Gastrocnemius medialis (tissue), 4 donors: ENCODE results near the gene UCP3. TPM values are rescaled to one million over a fixed set of nuclear protein-coding genes. Genes with fewer than 3 reads are reported as not detected.

Experiments
- ATAC-seq, 2 donors: fragments of 150-250 bp; one replicate each; pipeline ENCODE4 v1.9.1; 2016
- DNase-seq, 2 donors: peaks; one replicate each; pipeline ENCODE4 v3.0.0-alpha.2; 2019
- H3K27ac ChIP-seq, 4 donors: fragments of 200-600 bp; sonication (generic); 1 replicate in 1 of 4; 2 replicates in 3 of 4; pipeline ENCODE4 v1.5.1; 2016 to 2018; ENCODE audit warnings: mild to moderate bottlenecking in 2 of 4, moderate library complexity in 1 of 4
- H3K27me3 ChIP-seq, 3 donors: fragments of 200-600 bp; sonication (generic) in 2 of 3; 1 replicate in 1 of 3; 2 replicates in 2 of 3; pipeline versions ENCODE4 v1.5.1 to v1.6.0; 2016 to 2019; ENCODE audit warnings: mild to moderate bottlenecking in 1 of 3, moderate library complexity in 1 of 3
- H3K36me3 ChIP-seq, 2 donors: fragments of 200-600 bp; sonication (generic) in 1 of 2; one replicate each; pipeline ENCODE4 v1.5.1; 2017 to 2018
- H3K4me1 ChIP-seq, 2 donors: fragments of 200-600 bp; sonication (generic) in 1 of 2; one replicate each; pipeline ENCODE4 v1.5.1; 2016 to 2017; ENCODE audit warnings: mild to moderate bottlenecking in 2 of 2
- H3K4me3 ChIP-seq, 4 donors: fragments of 200-600 bp; sonication (generic) in 3 of 4; 1 replicate in 1 of 4; 2 replicates in 3 of 4; pipeline ENCODE4 v1.5.1; 2016 to 2019; ENCODE audit warnings: mild to moderate bottlenecking in 2 of 4
- H3K9me3 ChIP-seq, 3 donors: fragments of 200-600 bp; sonication (generic) in 2 of 3; 1 replicate in 1 of 3; 2 replicates in 2 of 3; pipeline ENCODE4 v1.5.1; 2016 to 2019
- CTCF ChIP-seq, 5 experiments: fragments of 450-650 bp in 3 of 5; fragments of 200-600 bp in 2 of 5; sonication (generic) in 2 of 5; IDR thresholded peaks in 4 of 5; conservative IDR thresholded peaks in 1 of 5; 1 replicate in 4 of 5; 2 replicates in 1 of 5; pipeline ENCODE4 v1.5.1; 2016 to 2019; ENCODE audit warnings: antibody characterized with exemption in 5 of 5, mild to moderate bottlenecking in 3 of 5, moderate library complexity in 3 of 5
- POLR2A ChIP-seq, 2 donors: fragments of 450-650 bp; IDR thresholded peaks; one replicate each; pipeline ENCODE4 v1.6.1; 2017; ENCODE audit warnings: antibody characterized with exemption in 2 of 2, mild to moderate bottlenecking in 2 of 2, moderate library complexity in 2 of 2
- in situ Hi-C, 4 donors: fragments of 200-750 bp; cut with MboI; loops; one replicate each; pipeline versions ENCODE4 v1.15.0 to v1.8.0; 2017; ENCODE audit warnings: low sequenced_read_pairs in 4 of 4
- intact Hi-C: fragments of 100-400 bp; cut with DNase I; formaldehyde crosslinking; loops from one replicate; pipeline ENCODE4 v1.15.1; 2023; ENCODE audit warnings: low total_unique reads
- total RNA-seq, 4 donors: library from RNA; depleted of rRNA; stranded (reverse); fragments of >200 nt; gene quantifications; one replicate each; pipeline versions ENCODE4 v1.1.0 to v1.2.3, GENCODE V29; 2016

Gene UCP3
- total RNA-seq, 4 donors from 2014 or later = 489 to 938 (median 679) TPM

GRCh38 chr11:74002832-74003231, 6.1 kb downstream of the UCP3 start:
- no peak for ATAC-seq
- H3K4me3 ChIP-seq = no peak overlapping the region
- H3K27me3 ChIP-seq = no peaks in the 10 kb centered on the region
- H3K36me3 ChIP-seq = peaks cover 3 to 62% of the 10 kb centered on the region in 2 donors
- TF ChIP-seq CTCF (IDR thresholded peaks at IDR 0.05 in 4 of 5, conservative IDR thresholded peaks at IDR 0.05 in 1 of 5) (no peak), POLR2A (IDR thresholded peaks at IDR 0.05) (no peak)
- peaks cover 30 to 42% of the 10 kb centered on the region in 2 donors for H3K4me1 ChIP-seq
- H3K27ac ChIP-seq = peak overlapping the region; percentile 47 to 99 (median 82)
- in situ Hi-C loops (no loop called here), intact Hi-C loops (no loop called here)
- H3K9me3 ChIP-seq = no peaks in the 10 kb centered on the region
- no peak for DNase-seq

- H3K27ac ChIP-seq = peak overlapping the region; percentile 47 to 99 (median 82)
- TF ChIP-seq POLR2A (IDR thresholded peaks at IDR 0.05) (peak in 1 of 2 donors; percentile 22), CTCF (IDR thresholded peaks at IDR 0.05 in 4 of 5, conservative IDR thresholded peaks at IDR 0.05 in 1 of 5) (no peak)
- DNase-seq (peak in 1 of 2 donors; percentile 52), ATAC-seq (peak; percentile 8 to 18)
- H3K4me3 ChIP-seq = no peak overlapping the region
- peaks cover 3 to 53% of the 10 kb centered on the region in 2 donors for H3K36me3 ChIP-seq
- no peaks in the 10 kb centered on the region for H3K9me3 ChIP-seq
- in situ Hi-C loops = no loop called here
- no peaks in the 10 kb centered on the region for H3K27me3 ChIP-seq
- intact Hi-C loops = no loop called here
- H3K4me1 ChIP-seq = peaks cover 28 to 42% of the 10 kb centered on the region in 2 donors
Measured at GRCh38 chr11:74001822-74002286, 7.0 kb downstream of the UCP3 start.

GRCh38 chr11:74000307-74001133, 8.4 kb downstream of the UCP3 start:
- Histone ChIP-seq H3K36me3 (peaks cover 3 to 42% of the 10 kb centered on the region in 2 donors), H3K27ac (peak overlapping the region; percentile 47 to 99 (median 82)), H3K4me1 (peaks cover 16 to 35% of the 10 kb centered on the region in 2 donors), H3K4me3 (no peak overlapping the region), H3K27me3 (no peaks in the 10 kb centered on the region), H3K9me3 (no peaks in the 10 kb centered on the region)
- TF ChIP-seq CTCF (IDR thresholded peaks at IDR 0.05 in 4 of 5, conservative IDR thresholded peaks at IDR 0.05 in 1 of 5) (no peak), POLR2A (IDR thresholded peaks at IDR 0.05) (peak in 1 of 2 donors; percentile 7)
- in situ Hi-C loops = no loop called here
- DNase-seq (peak in 1 of 2 donors; percentile 15), ATAC-seq (no peak)
- intact Hi-C loops = no loop called here

- TF ChIP-seq POLR2A (IDR thresholded peaks at IDR 0.05) = no peak
- intact Hi-C loops (no loop called here), in situ Hi-C loops (no loop called here)
- H3K4me1 ChIP-seq = peaks cover 11 to 28% of the 10 kb centered on the region in 2 donors
- H3K9me3 ChIP-seq = no peaks in the 10 kb centered on the region
- no peak for ATAC-seq
- no peak overlapping the region for H3K4me3 ChIP-seq
- H3K27ac ChIP-seq = peak overlapping the region; percentile 47 to 99 (median 82)
- no peaks in the 10 kb centered on the region for H3K27me3 ChIP-seq
- no peak for DNase-seq
- peaks cover 0 to 34% of the 10 kb centered on the region in 2 donors for H3K36me3 ChIP-seq
Measured at GRCh38 chr11:73999581-74000306, 9.1 kb downstream of the UCP3 start.
